ENCODE measurements around the gene S100A3. TPM values are rescaled to one million over a fixed set of nuclear protein-coding genes. Genes with fewer than 3 reads are reported as not detected.
"Not testable (repeated sequence)": the region's sequence is repeated elsewhere in the genome, so short reads cannot be mapped to it uniquely, and the experiment has no call there.

S100A3 gene
- total RNA-seq, 2 experiments from 2014 or later, result not detected

DNA sequence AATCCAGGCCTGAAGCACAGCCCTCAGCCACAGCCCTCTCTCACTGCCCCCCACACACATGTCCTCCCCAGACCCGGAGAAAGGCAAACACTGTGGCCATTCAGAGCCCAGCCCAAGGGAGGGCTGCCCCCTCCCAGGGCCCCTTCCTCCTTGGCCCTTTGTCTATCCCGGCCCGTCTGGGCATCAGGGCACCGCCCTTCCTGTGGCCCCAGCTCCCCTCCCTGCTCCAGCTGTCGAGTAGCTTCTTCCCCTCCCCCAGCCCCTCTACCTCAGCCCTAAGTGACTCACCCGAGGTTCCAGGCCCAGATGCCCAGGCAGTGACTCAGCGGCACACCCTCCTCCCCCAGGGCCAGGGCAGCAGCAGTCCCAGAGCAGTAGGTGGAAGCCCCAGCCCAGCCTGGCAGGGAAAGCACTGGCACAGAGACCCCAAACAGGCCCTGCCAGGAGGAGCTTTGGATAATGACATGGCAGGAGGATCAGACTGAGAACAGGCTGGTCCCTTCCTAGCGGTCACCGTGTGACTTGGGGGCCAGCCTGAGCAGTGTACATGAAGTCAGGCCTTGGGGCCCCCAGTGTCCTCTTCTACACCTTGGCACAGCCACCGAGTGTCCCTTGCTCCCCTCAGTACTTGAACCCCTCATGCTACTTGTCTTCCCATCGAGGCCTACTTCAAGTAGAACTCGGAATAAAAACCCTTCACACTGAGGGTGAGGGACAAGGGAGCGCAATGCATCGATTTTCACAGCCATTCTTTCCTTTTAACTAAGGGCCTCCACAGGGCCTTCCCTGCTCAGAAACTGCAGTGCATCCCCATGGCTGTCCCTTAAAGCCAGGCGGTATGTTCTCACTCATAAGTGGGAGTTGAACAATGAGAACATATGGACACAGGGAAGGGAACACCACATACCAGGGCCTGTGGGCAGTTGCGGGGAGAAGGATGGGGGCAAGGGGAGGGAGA lies 17.6 kb upstream of the S100A3 start:
- H3K4me3 Mint-ChIP-seq, result peak overlapping the region; percentile 37
- H3K36me3 Mint-ChIP-seq, result no peaks in the 10 kb centered on the region
- H3K27ac Mint-ChIP-seq, result peak overlapping the region; percentile 92
- H3K9me3 Mint-ChIP-seq, result no peaks in the 10 kb centered on the region
- H3K4me1 Mint-ChIP-seq, result peaks cover 29% of the 10 kb centered on the region
- DNase-seq, result peak; percentile 68
- POLR2A ChIA-PET, result interaction anchor here (0.7 to 4.1 kb wide), 6 partner anchors 15 to 67 kb away, joined by 3 to 68 read pairs (median 8); partner anchors contain the start of genes CHTOP, S100A4, S100A5 and S100A6
- H3K27me3 Mint-ChIP-seq, result peaks cover 10% of the 10 kb centered on the region
- peak; percentile 90 for ATAC-seq (ENCODE audit: low read depth)

DNA sequence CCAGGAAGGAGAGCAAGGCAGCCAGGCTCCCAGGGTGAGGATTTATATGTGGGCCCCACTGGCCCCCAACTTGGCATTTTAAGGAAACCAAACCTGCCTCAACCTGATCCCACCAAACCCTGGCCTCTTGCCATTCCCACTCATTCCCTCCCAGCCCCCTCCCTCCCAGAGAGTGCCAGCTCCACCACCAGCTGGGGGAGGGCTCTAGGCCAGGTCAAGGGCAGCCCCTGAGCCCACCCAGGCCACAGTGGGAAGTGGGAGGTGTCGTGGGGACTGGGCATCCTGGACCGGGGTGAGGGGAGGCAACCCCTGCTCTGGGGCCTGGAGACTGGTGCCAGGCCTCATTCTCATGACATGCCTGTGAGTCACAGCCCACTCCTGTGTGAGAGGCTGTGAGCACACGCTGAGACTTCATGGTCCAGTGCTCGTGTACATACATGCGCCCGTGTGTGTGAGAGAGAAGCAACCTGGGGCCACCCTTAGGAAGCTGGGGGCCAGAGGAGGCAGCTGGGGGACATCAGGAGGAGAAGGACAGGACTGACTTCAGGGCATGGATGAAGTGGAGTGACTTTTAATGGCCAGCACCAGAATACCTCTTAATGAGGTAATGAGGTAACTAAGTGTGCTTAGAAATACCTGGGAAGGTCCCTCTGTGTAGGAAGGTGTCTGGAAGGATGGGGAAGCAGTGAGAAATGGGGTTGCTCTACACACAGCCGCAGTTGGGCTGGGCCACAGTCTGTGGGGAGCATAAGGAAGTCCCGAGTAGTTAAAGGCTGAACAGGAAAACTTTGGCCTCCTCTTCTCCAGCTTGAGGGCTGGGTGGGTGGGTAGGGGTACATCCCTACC lies 16.7 kb upstream of the S100A3 start, which contains the start of gene S100A2:
S100A2 (minus strand) TSS at position 316 of the 846 bp plus-strand sequence. CDS start 1,967 bp downstream, outside the sequence.
- H3K27ac Mint-ChIP-seq, result peak within 1 kb of the TSS; percentile 92
- DNase-seq (no peak), ATAC-seq (ENCODE audit: low read depth) (peak; percentile 6)
- H3K4me1 Mint-ChIP-seq, result peaks cover 23% of the 10 kb centered on the region
- peak within 1 kb of the TSS; percentile 37 for H3K4me3 Mint-ChIP-seq
- POLR2A ChIA-PET, result interaction anchor here (0.7 to 4.1 kb wide), 6 partner anchors 14 to 68 kb away, joined by 3 to 68 read pairs (median 8); partner anchors contain the start of genes CHTOP, S100A4, S100A5 and S100A6
- H3K9me3 Mint-ChIP-seq, result no peaks in the 10 kb centered on the region
- H3K27me3 Mint-ChIP-seq, result peaks cover 5% of the 10 kb centered on the region
- no peaks in the 10 kb centered on the region for H3K36me3 Mint-ChIP-seq

DNA sequence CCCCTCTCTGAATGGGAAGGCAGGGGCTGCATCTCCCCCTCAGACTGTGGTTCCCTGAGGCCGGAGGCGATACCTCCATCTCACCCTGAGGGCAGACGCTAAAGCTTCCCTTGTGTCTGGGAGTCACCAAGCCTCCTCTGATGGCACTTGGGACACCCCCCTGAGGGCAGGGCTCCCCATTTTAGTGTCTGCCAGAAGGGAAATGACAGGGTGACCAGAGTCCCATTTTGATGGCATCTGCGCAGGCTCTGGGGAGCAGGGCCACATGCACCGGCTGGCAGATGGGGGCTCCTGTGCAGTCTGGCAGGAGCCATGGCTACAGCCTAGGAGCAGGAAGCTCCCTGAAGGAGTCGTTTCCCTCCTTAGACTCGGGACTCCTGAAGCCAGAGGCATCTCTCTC lies 14.9 kb upstream of the S100A3 start:
- POLR2A ChIA-PET, result interaction anchor here (1.2 to 4.1 kb wide), 3 partner anchors 18 to 30 kb away, joined by 3 to 68 read pairs (median 5); partner anchors contain the start of gene S100A6

DNA sequence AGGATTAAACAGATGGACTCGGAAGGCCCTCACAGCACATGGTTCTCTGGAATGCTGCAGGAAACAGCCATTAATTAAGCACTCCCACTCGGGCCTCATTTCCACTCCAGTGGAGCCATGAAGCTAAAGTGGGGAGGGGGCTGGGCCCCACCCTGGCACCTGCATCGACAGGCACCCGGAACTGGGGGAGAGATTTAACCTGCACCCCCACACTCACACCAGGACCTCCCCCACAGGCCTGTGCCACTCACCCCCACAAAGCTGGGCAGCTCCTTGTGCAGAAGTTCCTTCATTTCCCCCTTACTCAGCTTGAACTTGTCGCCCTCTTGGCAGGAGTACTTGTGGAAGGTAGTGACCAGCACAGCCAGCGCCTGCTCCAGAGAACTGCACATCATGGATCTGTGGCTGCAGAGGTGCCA lies 14.4 kb upstream of the S100A3 start:
- no peak overlapping the region for H3K4me3 Mint-ChIP-seq
- POLR2A ChIA-PET, result interaction anchor here (1.7 to 4.1 kb wide), 2 partner anchors 19 to 29 kb away, joined by 5 to 68 read pairs; partner anchors contain the start of gene S100A6
- ATAC-seq (ENCODE audit: low read depth), result no peak
- no peak overlapping the region for H3K27ac Mint-ChIP-seq
- H3K4me1 Mint-ChIP-seq, result peaks cover 21% of the 10 kb centered on the region
- H3K27me3 Mint-ChIP-seq, result no peaks in the 10 kb centered on the region
- no peak for DNase-seq
- H3K9me3 Mint-ChIP-seq, result no peaks in the 10 kb centered on the region
- H3K36me3 Mint-ChIP-seq, result no peaks in the 10 kb centered on the region

More for the DNA sequence above, 14.9 kb upstream of the S100A3 start:
- Mint-ChIP-seq H3K27me3 (no peaks in the 10 kb centered on the region), H3K4me3 (no peak overlapping the region), H3K9me3 (no peaks in the 10 kb centered on the region), H3K36me3 (no peaks in the 10 kb centered on the region), H3K27ac (no peak overlapping the region), H3K4me1 (peaks cover 23% of the 10 kb centered on the region)
- no peak for DNase-seq
- no peak for ATAC-seq (ENCODE audit: low read depth)

GRCh38 chr1:153562021-153562420 lies 13.0 kb upstream of the S100A3 start:
- ATAC-seq (ENCODE audit: low read depth); H3K27ac Mint-ChIP-seq; H3K27me3 Mint-ChIP-seq; H3K4me3 Mint-ChIP-seq; DNase-seq; H3K36me3 Mint-ChIP-seq; H3K9me3 Mint-ChIP-seq: not testable (repeated sequence)
- POLR2A ChIA-PET, result interaction anchor here (1.2 to 1.8 kb wide), 2 partner anchors 16 to 21 kb away, joined by 4 to 5 read pairs; partner anchors contain the start of genes S100A4 and S100A5
- peaks cover 11% of the 10 kb centered on the region for H3K4me1 Mint-ChIP-seq

GRCh38 chr1:153561466-153561985 lies 12.5 kb upstream of the S100A3 start:
- POLR2A ChIA-PET, result interaction anchor here (1.1 to 1.8 kb wide), 3 partner anchors 16 to 20 kb away, joined by 4 to 5 read pairs (median 4); partner anchors contain the start of genes S100A4 and S100A5

DNA sequence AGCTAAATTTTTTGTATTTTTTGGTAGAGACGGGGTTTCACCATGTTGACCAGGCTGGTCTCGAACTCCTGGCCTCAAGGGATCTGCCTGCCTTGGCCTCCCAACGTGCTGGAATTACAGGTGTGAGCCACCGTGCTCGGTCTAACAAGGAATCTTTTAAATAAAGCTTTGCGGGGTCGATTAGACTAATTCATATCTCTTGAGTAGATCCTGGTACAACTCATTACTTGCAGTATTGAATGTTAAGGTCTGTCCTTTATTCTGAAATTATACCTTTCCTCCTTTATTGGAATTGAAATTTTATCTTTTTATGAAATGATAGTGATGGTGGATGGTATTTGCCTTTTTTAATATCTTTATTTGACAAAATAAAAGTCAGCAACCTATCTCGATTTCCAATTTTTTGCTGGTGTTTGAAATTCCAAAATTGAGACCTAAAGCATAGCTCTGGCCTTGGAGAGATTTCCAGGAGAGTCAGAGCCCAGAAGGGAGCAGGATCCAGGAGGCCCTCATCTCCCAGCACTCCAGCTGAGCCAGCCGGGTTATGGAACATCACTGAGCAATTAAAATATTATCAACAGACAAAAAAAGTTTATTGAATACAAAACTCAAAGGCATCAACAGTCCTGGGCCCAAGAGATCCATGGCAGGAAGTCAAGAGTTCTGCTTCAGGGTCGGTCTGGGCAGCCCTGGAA lies 11.9 kb upstream of the S100A3 start:
- H3K27me3 Mint-ChIP-seq, result no peaks in the 10 kb centered on the region
- H3K27ac Mint-ChIP-seq, result no peak overlapping the region
- DNase-seq (no peak), ATAC-seq (ENCODE audit: low read depth) (no peak)
- peaks cover 3% of the 10 kb centered on the region for H3K4me1 Mint-ChIP-seq
- no peak overlapping the region for H3K4me3 Mint-ChIP-seq
- H3K9me3 Mint-ChIP-seq, result no peaks in the 10 kb centered on the region
- H3K36me3 Mint-ChIP-seq, result no peaks in the 10 kb centered on the region
- POLR2A ChIA-PET, result interaction anchor here (0.6 to 1.8 kb wide), 4 partner anchors 13 to 20 kb away, joined by 4 to 6 read pairs (median 4); partner anchors contain the start of genes S100A4 and S100A5

More at GRCh38 chr1:153561466-153561985, 12.5 kb upstream of the S100A3 start:
- Mint-ChIP-seq H3K27me3 (no peaks in the 10 kb centered on the region), H3K36me3 (no peaks in the 10 kb centered on the region), H3K4me3 (no peak overlapping the region), H3K27ac (no peak overlapping the region), H3K4me1 (peaks cover 6% of the 10 kb centered on the region), H3K9me3 (no peaks in the 10 kb centered on the region)
- DNase-seq (no peak), ATAC-seq (ENCODE audit: low read depth) (no peak)

DNA sequence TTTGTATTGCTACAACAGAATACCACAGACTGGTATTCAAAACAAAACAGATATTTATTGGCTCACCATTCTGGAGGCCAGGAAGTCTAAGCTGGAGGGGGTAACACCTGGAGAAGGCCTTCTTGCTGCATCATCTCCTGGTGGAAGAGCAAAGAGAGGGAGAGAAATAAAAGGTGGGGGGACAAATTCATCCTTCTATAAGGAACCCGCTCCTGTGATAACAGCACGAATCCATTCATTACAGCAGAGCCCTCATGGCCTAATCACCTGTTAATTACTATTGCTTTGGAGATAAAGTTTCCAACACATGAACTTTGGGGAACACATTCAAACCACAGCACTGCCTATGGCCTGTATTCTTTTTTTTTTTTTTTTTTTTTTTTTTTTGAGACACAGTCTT lies 11.2 kb upstream of the S100A3 start:
- Mint-ChIP-seq H3K4me1 (no peaks in the 10 kb centered on the region), H3K4me3 (no peak overlapping the region), H3K9me3 (no peaks in the 10 kb centered on the region), H3K27ac (no peak overlapping the region), H3K36me3 (no peaks in the 10 kb centered on the region), H3K27me3 (no peaks in the 10 kb centered on the region)
- no peak for ATAC-seq (ENCODE audit: low read depth)
- POLR2A ChIA-PET, result interaction anchor here (0.6 to 1.1 kb wide), 3 partner anchors 12 to 41 kb away, joined by 3 to 6 read pairs (median 4); no protein-coding TSS in a partner anchor
- DNase-seq, result no peak

DNA sequence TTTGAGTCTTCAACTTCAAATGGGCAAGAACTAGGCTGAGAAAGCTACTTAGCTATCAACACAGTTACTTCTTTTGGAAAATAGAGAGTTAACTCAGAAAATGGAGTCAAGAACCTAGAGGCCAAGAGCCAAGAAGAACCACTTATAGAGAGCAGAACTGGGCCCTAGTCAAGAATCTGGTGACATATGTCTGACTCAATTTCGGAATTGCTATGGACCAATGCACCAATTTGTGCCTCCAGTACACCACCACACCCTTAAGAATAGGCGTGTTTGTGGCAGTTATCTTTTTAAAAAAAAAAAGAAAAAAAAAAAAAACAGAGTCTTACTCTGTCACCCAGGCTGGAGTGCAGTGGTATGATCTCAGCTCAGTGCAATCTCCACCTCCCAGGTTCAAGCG lies 8.8 kb upstream of the S100A3 start:
- ATAC-seq (ENCODE audit: low read depth) (no peak), DNase-seq (no peak)
- Mint-ChIP-seq H3K27ac (no peak overlapping the region), H3K4me3 (no peak overlapping the region), H3K36me3 (no peaks in the 10 kb centered on the region), H3K4me1 (peaks cover 7% of the 10 kb centered on the region), H3K9me3 (no peaks in the 10 kb centered on the region), H3K27me3 (no peaks in the 10 kb centered on the region)
- POLR2A ChIA-PET, result no interaction called here

GRCh38 chr1:153556348-153556747 lies 7.3 kb upstream of the S100A3 start:
- H3K36me3 Mint-ChIP-seq, result no peaks in the 10 kb centered on the region
- no peak overlapping the region for H3K27ac Mint-ChIP-seq
- ATAC-seq (ENCODE audit: low read depth) (no peak), DNase-seq (no peak)
- POLR2A ChIA-PET, result no interaction called here
- H3K4me1 Mint-ChIP-seq, result peaks cover 7% of the 10 kb centered on the region
- no peaks in the 10 kb centered on the region for H3K27me3 Mint-ChIP-seq
- H3K9me3 Mint-ChIP-seq, result no peaks in the 10 kb centered on the region
- no peak overlapping the region for H3K4me3 Mint-ChIP-seq

- no peak overlapping the region for H3K4me3 Mint-ChIP-seq
- H3K27ac Mint-ChIP-seq, result no peak overlapping the region
- POLR2A ChIA-PET, result interaction anchor here (1.0 to 1.6 kb wide), 4 partner anchors 9 to 22 kb away, joined by 3 to 5 read pairs (median 4); partner anchors contain the start of genes S100A5 and S100A6
- H3K4me1 Mint-ChIP-seq, result peaks cover 8% of the 10 kb centered on the region
- no peaks in the 10 kb centered on the region for H3K27me3 Mint-ChIP-seq
- DNase-seq (no peak), ATAC-seq (ENCODE audit: low read depth) (no peak)
- H3K9me3 Mint-ChIP-seq, result no peaks in the 10 kb centered on the region
- no peaks in the 10 kb centered on the region for H3K36me3 Mint-ChIP-seq
These were observed 4.9 kb upstream of the S100A3 start for GRCh38 chr1:153553830-153554541.

Data from activated naive CD8-positive, alpha-beta T cell treated with anti-CD3 and anti-CD28 coated beads, Interleukin-2, amount 10 ng/mL, durations not matched to agents 7 days and 5 days (primary cell).